HuH-7 (cell line): ENCODE results near the gene OSCP1.

Experiments
- DNase-seq: peaks from one replicate; pipeline ENCODE4 v3.0.0; 2011; ENCODE audit warnings: low spot score

OSCP1 gene

DNA sequence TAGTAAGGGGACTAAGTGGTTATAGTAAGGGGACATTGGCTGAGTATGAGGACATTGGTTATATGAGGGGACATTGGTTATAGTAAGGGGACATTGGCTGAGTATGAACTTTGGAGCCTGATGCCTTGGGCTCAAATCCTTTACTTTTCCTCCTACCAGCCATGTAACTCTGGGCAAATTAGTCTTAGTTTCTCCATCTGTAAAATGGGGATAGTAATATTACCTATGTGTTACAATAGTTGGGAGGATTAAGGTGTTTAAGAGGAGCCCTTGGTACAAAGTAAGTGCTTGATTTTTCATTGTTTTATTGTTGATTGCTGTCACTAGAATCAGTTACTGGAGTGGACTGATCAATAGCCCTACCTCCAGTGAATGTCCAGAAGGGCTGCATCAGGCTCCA, 2.8 kb downstream of the OSCP1 start:
- no peak for DNase-seq

DNA sequence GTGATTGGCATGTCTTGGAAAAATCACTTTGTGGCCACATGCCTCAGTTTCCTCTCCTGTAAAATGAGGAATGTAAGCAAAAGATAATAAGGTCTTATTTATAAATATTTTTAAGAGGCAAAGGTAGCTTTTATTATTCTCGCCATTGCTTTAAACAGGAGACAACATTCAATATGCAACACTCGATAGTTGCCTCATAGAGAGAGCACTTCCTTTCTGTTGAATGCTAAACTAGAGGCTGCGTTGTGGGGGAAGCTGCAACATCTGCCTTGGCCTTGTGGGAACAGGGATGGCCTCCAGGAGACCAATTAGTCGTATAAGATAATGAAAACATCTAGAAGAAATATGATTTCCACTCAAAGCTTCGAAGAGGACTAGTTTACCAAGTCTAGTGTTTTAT, 3.5 kb downstream of the OSCP1 start:
- DNase-seq: no peak

DNA sequence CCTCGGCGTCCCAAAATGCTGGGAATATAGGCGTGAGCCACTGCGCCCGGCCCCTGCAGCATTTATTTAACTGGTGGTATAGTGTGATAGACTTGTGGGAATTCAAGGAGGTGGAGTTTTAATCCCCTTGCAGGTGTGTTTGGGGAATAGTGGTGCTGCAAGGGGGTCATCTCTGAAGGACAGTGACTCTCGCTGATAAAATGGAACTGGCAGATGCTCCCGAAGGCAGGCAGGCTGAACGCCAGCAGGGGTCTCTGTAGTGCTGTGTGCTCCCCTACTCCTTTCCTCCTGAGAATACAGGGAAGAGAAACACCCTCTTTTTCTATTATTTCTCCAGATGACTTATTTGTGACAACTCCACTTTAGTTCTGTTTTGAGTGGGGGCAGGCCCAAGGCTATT, 4.0 kb downstream of the OSCP1 start:
- peak; percentile 71 for DNase-seq

DNA sequence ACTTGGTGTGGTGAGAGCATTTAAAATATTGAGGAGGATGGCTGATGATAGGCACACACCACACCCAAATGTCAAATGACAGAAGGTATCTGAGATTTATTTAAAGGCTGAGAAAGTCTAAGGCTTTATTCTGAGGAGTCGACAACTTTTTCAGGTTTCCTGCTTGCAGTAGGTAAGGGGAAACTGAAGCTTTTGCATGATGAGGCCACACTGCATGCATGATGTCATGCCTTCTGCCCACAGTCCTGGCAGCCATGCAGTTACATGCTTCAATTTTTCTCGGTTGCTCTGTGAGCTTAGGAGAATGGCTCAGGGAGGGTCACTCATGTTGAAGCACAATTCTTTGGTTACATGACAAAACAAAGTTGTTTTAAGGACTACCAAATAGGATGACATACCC, 7.0 kb downstream of the OSCP1 start:
- DNase-seq: no peak

DNA sequence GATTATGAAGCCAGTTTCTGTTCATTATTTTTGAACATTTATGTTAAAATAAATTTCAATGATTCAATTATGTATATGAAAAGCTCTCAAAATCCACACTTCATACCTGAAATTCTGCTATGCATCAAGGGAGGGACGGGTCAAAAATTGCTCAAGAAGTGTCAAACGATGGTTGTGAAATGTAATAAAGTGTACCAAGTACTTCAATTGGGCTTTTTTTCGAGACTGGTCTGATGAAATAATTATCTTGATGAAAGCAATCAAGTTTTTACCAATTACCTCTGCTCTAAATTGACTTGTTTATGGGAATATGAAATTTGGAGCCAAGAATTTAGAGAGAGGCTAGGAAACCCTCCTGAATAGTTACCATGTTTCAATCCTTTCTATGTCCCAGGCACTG, 7.9 kb downstream of the OSCP1 start:
- DNase-seq: no peak

DNA sequence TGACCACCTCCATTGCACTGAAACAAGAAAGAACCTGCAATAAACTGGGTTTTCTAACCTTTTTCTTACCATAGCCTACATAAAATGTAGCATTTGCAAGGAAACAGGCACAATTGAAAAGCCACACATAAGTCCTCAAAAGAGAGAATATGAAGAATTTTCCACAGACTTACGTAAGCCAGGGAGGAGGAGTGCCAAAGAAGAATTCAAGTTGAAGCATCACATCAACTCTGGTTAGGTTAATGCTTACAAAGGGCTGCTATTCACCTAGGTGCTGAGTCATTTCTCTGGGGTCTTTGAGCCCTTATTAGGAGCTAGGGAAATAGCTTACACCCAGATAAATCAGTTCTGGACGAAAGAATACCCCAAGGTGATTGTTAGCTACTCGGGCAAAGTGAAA, 9.6 kb downstream of the OSCP1 start:
- no peak for DNase-seq

DNA sequence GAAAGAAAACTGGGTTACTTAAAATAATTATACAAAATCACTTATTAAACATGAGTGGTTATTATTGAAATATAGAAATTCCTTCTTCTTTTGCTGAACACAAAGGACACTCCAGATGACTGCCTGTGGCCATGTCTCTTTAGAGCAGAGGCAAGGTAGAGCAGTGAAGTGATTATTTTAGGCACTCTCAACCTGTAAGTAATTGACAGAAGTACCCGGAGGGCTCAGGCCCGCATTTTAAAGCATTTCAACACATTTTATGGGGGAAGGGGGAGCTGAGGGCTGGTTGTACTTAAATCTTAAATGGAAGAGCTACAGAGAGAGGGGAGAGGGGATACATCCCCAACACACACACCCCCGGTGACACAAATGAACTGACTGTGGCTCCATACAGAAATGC, 10.2 kb downstream of the OSCP1 start:
- DNase-seq: no peak

DNA sequence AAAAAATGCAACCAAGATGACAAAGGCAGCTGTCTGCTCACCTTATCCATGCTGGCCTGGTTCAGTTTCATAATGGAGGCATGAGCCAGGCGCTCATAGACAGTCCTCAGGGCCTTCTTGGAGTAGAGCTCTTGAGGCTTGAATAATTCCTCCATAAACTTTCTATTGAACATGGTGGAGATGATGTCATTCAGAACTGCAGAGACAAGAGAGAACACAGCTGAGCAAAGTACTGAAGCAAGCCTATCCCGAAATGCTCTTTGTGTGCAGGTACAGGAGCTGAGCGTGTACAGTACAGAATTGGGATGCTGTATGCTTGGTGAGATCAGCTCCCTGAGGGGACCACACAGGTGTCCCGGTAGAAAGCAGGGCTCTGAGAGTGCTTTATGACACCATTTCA, 11.5 kb downstream of the OSCP1 start:
- DNase-seq: no peak

DNA sequence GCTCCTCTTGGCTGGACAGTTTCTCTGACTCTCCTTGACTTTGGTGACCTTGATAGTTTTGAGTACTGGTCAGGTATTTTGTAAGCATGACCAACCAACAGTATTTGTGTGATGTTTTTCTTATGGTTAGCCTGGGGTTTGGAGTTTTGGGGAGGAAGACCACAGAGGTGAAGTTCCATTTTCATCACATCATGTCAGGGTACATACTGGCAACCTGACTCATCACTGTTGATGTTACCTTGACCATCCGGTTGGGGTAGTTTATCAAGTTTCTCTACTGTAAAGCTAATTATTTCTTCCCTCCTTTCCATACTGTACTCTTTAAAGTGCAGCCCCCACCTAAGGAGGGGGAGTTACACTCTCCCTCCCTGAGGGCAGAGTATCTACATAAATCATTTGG, 13.4 kb downstream of the OSCP1 start:
- DNase-seq: no peak

DNA sequence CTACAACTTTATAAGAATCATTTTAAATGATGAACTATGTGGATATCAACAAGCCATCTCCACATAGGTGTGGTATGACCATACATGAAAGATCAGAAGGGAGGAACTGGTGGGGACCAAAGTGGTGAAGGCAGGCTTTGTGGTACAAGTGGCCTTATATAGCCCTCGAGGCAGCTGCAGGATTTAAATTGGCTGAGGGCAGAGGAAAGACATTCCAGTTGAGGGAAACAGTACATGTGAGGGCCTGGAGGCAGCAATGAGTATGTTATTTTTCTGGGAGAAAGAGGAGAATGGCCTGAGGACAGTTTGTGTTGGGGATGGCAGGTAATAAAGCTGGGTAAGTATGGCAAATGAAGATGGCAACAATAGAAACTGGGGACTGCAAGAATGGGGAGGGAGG, 17.1 kb downstream of the OSCP1 start:
- DNase-seq: no peak

DNA sequence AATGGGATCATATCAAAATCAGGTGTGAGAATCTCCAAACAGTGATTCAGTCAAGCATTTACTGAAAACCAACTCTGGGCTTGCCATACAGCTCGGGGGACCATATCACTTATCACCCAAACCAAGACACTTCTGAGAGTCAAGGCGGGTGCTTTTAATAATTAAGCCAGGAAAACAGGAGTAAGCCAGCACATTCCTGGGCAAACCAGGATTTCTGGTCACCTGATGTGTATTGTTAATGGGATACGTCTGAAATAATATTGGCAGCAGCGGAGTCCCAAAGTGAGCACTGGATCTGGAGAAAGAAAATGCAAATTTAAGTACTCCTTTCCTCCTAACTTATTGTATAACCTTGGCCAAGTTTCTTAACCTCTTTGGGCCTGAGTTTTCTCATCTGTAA, 17.6 kb downstream of the OSCP1 start:
- no peak for DNase-seq

DNA sequence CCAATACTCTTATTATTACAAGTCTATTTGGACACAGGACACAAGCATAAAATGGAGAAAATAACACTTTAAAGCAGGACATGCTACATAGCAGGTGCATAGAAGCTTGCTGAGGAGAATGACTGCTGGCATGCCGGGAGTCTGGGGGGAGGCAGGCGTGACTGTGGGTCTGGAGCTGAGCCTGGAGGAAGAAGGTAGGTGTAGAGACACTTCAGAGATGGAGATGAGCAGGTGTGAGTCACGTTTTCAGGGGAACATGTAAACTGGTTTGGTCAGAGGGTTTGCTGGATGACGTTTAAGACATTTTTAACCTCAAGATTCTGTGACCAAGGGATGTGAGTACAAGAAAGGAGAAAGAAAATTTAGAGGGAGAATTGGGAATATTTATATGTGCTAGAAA, 24.5 kb downstream of the OSCP1 start:
- no peak for DNase-seq

DNA sequence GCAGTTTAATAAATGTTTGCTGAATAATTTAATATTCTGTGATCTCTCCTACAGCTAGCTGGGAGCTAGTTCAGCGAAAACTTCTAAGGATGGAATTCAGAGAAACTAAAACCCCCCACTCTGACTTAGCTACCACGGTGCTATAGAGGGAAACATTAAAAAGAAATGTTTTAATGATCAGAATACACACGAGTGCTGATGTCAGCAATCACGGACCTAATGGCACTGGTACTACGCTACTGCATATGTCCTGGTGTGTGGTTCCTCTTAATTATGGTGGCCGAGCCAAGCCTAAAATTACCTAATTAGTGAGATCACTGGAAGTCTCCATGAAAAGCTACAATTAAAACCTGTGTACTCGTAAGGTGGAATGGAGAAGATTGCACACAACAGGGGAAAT, 28.6 kb downstream of the OSCP1 start:
- no peak for DNase-seq

DNA sequence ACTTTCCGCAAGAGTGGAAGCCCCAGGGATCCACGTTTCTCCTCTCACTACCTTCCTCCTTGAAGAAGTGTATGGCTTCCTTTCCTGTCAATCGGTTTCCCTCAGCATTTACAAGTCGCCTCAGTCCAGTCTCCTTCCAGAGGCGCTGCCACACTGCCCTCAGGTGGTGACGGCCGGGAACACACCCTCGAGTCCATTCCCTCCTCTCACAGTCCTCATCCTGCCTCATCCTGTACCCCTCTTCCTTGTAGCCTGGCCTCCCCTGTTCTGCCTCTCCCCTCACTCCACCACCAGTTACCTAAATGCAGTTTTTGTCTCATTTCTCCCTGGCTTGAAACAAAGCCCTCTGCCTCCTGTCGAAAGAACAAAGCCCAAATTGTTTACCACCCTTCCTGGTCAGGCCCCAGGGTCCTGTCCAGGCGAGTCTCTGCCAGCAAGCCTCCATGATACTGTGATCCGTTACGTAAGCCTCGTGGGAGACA, 29.4 kb downstream of the OSCP1 start:
- peak; percentile 64 for DNase-seq

DNA sequence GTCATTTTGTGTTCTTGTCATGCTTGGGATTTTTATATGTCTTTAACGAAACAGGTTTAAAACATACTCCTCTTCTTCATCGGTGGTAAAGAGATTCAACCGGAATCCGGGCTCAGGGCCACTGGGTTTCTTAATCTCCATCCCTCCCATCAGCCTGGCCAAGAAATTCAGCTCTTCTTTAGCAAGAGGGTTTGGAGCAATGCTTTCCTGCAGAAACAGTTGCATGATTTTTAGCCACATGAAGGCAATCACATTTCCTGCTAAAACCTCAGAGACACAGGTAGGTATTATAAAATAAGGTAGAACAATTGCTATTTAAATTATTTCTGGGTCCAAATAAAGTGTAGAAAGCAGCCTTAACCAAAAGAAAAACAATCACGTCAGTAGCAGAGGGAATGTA, 29.8 kb downstream of the OSCP1 start:
- DNase-seq: no peak

DNA sequence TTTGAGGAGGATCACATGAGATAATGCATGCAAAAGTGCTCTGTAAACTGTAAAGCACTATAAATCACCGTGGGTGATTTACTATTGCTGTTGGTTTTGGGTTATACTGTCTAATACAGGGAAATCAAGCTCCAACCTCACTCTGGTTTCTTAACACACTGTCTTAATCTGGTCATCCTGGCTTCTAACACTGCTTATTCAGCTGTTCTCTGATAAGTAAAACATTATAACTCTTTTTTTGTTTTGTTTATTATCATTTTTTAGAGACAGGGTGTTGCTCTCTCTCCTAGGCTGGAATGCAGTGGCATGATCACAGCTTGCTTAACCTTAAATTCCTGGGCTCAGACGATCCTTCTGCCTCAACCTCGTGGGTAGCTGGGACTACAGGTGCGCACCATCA, 30.7 kb downstream of the OSCP1 start:
- DNase-seq: no peak

DNA sequence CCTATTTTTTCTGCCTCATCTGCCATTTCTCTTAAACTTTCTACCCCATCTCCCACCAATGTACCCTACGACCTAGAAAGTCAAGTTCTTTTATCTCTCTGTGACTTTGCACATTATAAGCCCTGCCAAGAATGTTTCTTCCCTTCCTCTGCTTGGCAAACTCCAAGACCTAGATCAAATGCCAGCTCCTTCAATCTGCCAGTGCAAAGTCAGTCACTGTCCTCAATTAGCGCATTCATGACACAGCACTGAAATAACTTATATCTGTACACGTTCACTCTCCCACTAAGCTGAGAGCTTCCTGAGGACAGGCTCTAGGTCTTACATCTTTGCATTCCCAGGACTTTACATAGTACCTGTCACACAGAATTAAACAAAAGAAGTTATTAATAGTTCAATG, 31.1 kb downstream of the OSCP1 start:
- no peak for DNase-seq

DNA sequence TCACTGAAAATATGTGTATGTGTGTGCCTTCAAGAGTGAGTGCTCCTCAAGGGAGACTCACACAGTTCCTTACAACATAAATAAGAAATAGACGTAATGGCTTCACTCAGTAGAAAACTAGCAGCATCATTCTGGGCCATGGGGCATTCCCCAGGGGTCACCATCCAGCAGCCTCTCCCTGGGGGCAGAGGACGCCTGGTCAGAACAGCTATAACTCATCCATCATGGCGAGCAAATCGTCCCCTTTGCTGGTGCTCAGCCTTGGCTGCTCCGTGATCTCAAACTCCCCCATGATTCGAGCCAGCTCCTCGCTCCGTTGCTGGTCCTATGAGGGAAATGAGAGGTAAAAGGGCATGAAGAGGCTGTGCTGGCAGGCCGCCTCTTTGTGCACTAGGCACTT, 32.3 kb downstream of the OSCP1 start:
- DNase-seq: no peak

DNA sequence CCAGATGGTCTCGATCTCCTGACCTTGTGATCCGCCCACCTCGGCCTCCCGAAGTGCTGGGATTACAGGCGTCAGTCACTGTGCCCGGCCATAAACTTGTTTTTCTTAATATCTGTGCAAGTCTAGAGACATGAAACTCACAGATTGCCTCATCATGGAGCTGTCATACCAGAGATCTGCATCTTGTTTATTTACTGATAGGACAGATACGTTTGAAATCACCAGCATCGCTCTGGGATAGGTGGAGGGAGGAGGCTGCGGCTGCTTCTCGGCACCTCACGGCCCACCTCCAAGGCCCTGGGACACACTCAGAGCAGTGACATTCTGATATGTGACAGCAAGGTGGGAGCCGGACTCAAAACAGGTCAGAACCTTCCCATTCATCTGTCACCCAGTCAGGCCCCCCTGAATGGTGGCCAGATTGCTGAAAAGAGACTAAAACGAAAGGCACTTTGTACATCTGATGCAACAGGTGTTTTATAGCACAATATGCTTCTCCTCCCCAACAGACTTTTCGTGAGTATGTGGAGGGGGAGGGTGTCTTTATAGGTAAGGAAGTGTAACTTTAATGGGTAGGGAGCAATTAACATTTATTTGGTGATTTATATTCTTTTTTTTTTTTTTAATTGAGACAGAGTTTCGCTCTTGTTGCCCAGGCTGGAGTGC, 34.5 kb downstream of the OSCP1 start:
- DNase-seq: no peak

DNA sequence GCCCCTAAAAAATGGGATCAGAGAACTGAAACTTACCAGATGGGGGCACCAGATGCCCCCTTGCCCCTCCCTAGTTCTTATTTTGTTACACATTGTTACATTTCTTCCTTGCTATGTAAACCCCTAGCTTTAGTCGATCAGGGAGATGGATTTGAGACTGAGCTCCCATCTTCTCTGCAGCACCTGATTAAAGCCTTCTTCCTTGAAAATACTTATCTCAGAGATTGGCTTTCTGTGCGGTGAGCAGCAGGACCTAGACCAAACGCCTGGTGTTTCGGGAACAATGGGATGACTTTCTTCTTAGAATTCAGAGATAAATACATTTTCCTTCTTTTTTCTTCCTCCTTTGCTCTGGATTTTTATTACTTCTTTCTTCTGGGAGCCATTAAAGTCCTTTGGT, 35.9 kb downstream of the OSCP1 start:
- no peak for DNase-seq

DNA sequence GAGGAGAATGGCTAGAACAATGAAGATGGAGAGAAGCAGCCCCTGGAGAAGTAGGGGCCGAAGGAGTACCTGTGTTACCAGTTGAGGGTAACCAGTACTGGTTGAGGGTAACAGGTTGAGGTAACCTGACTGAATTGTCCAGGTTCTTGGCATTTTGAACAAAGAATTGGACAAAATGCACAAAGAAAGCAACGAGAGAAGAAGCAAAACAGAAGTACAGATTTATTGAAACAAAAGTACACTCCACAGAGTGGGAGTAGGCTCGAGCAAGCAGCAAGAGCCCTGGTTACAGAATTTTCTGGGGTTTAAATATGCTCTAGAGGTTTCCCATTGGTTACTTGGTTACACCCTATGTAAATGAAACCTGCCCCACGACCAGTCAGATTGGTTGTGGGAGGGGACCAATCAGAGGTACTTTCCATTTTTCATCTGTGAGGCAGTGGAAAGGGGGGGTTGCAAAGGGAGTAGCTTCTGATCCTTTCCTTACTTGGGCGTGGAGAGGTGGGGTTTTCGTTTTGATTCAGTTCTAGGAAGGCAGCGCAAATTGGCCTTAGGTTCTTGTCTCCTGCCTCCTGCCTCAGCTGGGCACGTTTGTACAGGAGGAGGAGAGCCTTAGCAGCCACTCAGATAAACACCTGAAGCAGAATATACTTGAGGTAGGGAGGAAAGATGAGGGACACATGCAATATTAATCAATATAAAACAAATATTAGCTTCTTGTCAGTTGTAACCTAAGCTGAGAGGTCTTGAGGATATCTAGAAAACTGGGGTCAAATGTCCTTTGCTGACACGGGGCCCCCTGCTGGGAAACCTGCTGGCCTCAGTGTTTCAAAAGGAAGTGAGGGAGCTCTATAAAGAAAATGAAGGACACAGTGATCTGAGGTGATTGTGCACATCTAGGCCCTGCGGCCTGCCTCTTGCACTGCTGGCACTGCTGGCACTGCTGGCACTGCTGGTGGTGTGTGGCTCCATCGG, 38.3 kb downstream of the OSCP1 start:
- DNase-seq: no peak

DNA sequence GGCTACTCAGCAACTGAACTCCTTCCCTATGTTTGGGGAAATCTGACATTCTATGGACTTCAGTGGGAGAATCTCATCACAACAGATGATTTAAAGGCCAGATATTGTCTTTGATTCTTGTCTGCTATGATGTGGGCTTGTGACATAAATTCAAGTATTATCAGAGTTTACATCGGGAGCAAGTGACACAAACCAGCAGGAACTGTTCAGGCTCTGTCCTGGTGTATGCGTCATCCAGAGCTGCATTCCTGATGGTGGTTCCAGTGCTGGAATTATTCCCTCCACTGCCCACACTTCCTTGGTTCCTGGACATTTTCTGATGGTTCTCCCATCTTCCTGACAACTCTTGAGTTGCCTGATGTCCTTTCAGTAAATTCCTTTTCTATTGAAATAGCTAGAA, 41.8 kb downstream of the OSCP1 start:
- DNase-seq: no peak

DNA sequence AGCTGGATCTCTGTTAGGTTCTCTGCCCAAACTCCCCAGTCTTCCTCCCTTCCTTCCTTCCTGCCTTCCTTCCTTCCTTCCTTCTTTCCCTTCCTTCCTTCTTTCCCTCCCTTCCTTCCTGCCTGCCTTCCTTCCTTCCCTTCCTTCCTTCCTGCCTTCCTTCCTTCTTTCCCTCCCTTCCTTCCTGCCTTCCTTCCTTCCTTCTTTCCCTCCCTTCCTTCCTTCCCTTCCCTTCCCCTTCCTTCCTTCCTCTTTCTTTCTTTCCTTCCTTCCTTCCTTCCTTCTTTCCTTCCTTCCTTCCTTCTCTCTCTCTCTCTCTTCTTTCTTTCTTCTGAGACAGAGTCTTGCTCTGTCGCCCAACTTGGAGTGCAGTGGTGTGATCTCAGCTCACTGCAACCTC, 43.8 kb downstream of the OSCP1 start:
- DNase-seq: no peak

DNA sequence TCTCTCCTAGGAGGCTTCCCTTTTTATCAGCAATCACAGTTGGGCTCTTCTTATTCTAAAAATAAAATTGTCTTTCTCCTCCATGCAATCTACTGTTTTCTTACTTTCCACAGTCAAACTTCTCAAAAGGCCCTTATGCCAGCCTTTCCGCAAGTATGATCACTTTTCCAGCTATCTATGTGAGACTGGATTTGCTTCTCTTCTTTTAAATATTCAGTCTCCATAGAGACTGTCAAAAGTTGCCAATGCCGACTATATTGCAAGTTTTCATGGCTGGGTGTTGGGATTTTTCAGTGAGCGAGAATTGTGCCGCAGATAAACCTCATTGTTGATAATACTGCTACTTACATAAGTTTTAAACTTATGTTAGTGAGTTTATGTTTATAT, 47.8 kb downstream of the OSCP1 start:
- DNase-seq: no peak
